Kasumi-1 (cell line): Measurements from ENCODE around the gene FANK1.
A peak's percentile ranks its signal among the peaks of the same experiment; 100 is the strongest.
"Not testable (repeated sequence)": the region's sequence is repeated elsewhere in the genome, so short reads cannot be mapped to it uniquely, and the experiment has no call there.

Experiments
- DNase-seq, 2 experiments: peaks; one replicate each; lab custom pipeline; 2025; lab: John Stamatoyannopoulos, UW

FANK1 gene

DNA sequence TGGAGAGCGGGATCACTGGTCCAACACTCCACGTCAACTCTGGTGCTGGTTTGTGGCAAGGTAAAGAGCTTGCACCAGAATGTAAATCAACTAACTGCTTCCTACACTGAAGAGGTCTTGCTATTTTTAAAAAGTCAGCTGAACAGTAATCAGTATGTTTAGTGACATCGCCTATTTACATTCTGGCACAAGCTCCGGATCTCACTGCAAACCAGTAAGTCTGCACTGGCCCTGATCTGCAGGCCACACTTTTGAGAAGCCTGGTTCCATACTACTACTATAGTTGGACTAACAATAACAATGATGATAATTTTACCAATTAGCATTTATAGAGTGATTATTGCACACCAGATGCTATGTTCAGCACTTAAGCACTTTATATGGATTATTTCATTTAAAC is 6.9 kb upstream of the FANK1 start:
- not testable (repeated sequence) for DNase-seq

DNA sequence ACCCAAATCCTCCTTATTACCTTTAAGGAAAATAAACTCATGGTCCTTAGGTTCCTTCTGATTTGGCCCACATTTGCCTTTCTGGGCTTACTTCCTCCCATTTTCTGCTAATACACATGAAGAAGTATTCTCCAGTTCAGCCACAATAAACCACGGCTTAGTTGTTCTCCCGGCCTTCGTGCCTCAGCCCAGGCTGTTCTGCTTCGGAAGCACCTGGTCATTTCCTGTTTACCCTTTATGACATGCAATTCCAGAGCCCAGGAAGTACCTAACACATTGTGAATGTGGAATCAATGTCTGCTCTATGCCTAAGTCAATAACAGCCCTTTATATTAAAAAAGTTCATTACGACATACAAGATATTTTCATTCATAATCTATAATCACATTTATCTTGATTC is 4.0 kb upstream of the FANK1 start:
- DNase-seq = not testable (repeated sequence)

- DNase-seq = not testable (repeated sequence)
Observed at GRCh38 chr10:125894176-125894575, 2.2 kb upstream of the FANK1 start.

DNA sequence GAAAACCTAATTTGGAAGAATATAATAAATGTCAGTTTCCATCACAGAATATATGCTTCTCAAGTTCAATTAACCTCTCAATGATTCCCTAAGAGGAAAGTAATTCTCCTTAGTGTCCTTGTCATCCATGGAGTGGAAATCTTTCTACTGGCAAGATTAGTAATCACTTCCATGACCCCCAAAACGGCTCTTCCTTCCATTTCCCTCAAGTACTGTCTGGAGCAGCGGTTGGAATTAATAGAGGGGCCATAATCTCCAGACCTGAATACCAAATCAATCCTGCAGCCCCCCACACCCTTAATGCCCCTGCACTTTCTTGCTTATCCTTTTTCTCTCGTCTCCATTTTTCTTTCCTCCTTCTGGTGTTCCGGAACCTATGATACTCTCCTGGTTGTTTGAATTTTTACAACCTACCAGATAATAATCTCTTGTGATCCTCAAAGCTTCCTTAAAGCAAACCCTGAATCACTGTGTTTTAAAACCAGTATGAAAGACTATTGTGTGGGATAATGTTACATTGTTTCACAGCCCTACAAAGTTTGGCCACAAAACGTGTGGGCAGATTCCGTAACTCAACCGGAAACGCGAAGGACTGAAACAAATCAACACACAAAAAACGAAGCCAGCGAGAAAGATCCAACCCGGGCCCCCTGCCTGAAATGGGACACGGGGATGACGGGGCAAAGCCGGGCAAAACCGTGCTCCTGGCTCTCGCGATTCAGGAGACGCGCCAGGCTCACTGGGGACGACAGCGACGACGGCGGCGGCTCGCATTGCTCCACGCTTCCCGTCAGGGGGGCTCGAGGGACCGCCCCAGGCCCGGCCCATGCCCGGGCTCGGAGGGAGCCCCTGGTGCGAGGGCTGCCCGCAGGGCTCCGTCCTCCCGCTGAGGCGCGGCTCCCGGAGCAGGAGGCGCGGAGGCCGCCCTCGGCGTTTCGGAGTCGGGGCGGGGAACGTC is 955 bp upstream of the FANK1 start:
- peak; percentile 52 to 65 for DNase-seq

DNA sequence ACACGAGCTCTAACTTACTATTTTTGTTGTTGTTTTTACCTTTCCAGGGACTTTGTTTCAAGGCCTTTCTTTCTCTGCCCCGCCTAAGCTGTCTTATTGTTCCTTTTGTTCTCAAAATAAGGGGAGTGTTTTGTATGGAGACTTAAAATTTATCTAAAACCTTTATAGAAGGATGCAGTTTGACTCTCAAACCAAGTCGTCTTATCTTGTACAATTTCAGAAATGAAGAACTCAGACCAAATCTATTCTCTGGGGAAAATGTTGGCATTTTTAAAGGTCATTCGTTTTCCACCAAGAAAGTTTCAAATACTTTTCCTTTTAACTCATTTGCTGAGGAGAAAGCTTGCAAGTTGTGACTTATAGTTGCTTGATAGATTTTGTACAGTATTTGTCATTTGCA is 953 bp downstream of the FANK1 start:
- DNase-seq = not testable (repeated sequence)

- DNase-seq = not testable (repeated sequence)
Observed at GRCh38 chr10:125900963-125901362, 4.6 kb downstream of the FANK1 start.

GRCh38 chr10:125903135-125903640 is 6.8 kb downstream of the FANK1 start:
- not testable (repeated sequence) for DNase-seq

DNA sequence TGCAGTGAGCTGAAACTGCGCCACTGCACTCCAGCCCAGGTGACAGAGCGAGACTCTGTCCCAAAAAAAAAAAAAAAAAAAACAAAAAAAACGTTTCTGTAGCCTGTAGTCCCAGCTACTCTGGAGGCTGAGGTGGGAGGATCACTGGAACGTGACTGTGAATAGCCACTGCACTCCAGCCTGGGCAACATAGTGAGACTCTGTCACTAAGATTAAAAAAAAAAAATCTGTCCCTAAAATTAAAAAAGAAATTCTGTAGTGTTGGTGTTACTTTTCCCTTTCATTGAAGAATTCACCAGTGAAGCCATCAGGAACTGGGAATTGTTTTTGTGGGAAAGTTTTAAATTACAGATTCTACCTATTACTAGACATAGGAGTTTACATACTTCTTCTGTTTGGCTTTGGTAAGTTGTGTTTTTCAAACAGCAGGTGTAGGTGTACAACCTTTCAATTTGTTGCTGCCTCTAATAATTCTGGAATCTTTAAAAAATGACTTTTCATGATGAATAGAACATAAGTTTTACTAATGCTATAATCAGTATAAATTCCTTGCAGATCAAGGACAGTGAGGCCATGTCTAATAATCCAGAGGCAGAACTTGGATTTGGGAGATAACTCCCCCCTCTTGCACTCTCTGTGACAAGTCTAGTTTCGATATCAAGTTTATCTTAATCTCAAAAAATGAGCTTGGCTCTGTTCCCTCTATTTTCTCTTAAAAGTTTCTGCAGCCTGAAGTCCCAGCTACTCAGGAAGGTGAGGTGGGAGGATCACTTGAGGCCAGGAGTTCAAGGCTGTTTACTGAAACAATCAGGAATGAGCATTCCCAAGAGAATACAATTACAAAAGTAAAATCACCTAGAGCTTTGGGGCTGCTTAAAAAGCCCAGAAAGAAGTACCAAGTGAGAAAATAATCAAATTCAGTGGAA is 9.0 kb downstream of the FANK1 start:
- not testable (repeated sequence) for DNase-seq

DNA sequence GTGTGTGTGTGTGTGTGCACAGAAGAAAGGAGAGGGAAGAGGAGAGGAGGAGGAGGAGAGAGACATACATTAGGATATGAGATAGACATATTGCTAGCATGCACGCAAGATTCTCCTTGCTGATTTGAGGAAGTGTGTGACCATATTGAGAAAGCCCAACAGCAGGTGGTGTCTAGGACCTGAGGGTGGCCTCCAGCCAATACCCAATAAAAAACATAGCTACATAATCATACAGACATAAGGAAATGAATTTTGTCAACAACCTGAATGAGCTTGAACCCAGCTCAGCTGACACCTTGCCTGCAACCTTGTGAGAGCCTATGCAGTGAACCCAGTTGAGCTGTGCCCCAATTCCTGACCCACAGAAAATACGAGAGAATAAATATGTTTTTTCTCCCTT is 11.2 kb downstream of the FANK1 start:
- not testable (repeated sequence) for DNase-seq

DNA sequence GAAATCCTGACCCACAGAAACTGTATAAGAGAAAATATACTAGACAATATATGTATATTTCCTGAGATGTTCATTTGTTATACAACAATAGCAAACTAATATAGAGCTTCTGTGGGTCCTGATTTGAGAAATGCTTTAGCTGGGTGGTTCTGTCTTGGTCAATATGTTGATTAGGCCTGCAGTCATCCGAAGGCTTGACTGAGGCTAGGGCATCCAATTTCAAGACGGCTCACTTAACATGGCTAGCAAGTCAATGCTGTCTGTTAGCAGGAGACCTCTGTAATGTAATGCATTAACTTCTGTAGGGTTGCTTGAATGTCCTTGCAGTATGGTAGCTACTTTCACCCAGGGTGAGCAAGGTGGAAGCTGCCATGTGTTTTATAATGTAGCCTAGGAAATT is 12.4 kb downstream of the FANK1 start:
- not testable (repeated sequence) for DNase-seq

GRCh38 chr10:125909491-125909890 is 13.1 kb downstream of the FANK1 start:
- DNase-seq = not testable (repeated sequence)

DNA sequence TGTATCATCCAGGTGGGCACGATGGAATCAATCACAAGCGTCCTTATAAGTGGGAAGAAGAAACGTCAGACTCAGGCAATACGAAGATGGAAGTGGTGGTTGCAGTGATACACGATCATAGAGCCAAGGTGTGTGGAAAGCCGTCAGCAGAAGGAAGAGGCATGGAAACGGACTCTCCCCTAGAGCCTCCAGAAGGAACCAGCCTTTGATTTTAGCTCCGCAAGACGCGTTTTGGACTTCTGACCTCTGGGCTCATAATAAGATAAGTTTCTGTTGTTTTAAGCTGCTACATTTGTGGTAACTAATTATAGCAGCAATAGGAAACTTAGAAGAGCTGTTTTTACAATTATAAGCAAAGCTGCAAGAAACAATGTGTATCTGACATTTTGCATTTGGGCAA is 14.8 kb downstream of the FANK1 start:
- DNase-seq = no peak

GRCh38 chr10:125911990-125912389 is 15.6 kb downstream of the FANK1 start:
- DNase-seq = no peak

DNA sequence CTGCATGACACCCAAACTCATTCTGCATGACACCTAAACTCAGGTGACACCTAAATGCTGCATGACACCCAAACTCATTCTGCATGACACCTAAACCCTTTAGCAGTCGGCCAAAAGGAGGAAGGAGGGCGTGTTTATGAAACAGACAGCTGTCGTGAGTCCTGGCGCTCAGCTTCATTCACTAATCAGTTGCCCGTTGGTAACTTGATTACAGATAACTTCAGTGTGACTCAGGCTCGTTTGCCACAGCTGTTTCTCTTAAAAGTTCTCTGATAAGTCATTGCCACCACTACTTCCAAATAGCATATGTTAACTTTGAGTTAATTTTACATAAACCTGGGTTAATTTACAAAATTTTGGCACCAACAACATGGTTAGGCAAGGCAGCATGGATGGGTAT is 16.9 kb downstream of the FANK1 start:
- not testable (repeated sequence) for DNase-seq

GRCh38 chr10:125916977-125917376 is 20.6 kb downstream of the FANK1 start:
- DNase-seq = no peak

DNA sequence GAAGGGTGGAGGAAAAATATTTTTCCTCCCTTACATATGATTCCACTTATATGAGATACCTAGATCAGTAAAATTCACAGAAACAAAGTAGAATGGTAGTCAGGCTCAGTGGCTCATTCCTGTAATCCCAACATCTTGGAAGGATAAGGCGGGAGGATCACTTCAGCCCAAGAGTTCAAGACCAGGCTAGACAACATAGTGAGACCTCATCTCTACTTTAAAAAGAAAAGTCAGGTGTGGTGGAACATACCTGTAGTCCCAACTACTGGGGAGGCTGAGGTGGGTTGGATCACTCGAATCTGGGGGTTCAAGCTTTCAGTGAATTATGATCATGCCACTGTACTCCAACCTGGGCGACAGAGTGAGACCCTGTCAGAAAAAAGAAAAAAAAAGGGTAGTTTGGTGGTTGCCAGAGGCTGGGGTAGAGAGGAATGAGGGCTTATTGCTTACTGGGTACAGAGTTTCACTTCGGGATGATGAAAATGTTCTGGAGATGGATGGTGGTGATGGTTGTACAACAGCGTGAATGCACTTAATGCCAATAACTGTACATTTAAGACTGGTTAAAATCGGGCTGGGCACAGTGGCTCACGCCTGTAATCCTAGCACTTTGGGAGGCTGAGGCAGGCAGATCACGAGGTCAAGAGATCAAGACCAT is 21.5 kb downstream of the FANK1 start:
- DNase-seq = not testable (repeated sequence)

DNA sequence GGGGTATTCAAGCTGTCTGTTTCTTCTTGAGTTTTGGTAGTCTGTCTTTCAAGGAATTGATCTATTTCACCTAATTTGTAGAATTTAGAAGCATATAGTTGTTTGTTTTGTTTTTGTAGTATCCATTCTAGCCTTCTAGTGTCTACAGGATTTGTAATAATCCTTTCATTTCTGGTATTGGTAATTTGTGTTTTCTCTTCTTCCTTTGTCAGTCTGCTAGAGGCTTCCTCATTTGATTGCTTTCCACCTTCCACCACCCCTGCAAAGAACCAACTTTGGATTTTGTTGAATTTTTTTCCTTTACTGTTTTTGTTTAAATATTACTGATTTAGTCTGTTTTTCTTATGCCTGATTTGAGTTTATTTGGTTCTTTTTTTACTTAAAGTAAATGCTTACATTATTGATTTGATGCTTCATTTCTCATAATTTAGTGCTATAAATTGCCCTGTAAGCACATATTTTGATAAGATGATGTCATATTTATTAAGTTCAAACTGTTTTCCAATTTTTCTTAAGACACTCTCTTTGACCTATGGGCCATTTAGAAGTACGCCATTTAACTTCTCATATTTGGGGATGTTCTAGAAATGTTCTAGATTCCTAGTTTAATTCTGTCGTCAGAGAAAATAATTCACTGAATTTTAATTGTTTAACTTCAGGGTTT is 25.4 kb downstream of the FANK1 start:
- DNase-seq = not testable (repeated sequence)

DNA sequence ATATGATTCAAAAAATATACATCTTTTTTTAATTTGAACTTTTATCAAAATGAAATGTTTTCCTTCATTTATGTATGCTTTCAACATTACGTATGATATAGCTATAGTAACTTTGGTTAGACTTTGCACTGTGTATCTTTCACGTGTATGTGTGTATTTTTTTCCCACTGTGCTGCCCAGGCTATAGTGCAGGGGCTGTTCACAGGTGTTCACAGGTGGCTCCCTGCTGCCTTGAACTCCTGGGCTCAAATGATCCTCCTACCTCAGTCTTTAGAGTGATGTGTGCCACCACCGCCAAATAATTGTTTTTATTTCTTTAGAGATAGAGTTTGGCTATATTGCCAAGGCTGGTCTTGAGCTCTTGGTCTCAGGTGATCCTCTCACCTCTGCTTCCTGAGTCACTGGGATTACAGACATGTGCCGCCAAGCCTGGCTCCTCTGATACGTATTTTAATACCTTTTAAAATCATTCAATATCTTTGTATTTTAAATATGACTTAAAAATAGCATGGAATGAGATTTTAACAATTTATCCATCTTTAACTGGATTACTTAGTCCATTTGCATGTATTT is 29.0 kb downstream of the FANK1 start:
- DNase-seq = no peak

- DNase-seq = no peak
Observed at GRCh38 chr10:125926247-125926646, 29.9 kb downstream of the FANK1 start.

DNA sequence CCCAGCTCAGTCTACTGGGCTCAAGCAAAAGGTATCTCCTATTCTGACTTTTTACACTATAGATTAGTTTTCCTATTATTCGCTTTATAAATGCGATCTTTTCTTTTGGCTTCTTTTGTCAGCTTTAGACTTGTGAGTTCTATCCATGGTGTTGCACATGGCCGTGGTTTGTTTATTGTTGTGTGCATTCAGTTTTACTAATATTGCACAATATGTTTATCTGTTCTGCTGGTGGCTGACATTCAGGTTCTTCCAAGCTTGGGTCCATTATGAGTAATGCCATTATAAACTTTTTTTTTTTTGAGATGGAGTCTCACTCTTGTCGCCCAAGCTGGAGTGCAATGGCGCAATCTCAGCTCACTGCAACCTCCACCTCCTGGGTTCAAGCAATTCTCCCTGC is 30.9 kb downstream of the FANK1 start:
- DNase-seq = not testable (repeated sequence)
